Measurements from ENCODE around the gene FAM193A.
"Not testable (repeated sequence)": the region's sequence is repeated elsewhere in the genome, so short reads cannot be mapped to it uniquely, and the experiment has no call there.

FAM193A gene

GRCh38 chr4:2755821-2756690 is 219.6 kb downstream of the FAM193A start, which contains the start of gene TNIP2:
Gene TNIP2 (minus strand): TSS chr4:2756336. CDS start chr4:2756289, 47 bp downstream.
- DNase-seq = peak; percentile 51

- DNase-seq = no peak
Observed at GRCh38 chr4:2756691-2757350, 220.4 kb downstream of the FAM193A start.

- no peak for DNase-seq
Observed at GRCh38 chr4:2757426-2757825, 221.0 kb downstream of the FAM193A start.

- DNase-seq = peak; percentile 10
Observed at GRCh38 chr4:2761035-2761923, 224.8 kb downstream of the FAM193A start.

- DNase-seq = no peak
Observed at GRCh38 chr4:2762048-2762447, 225.6 kb downstream of the FAM193A start.

GRCh38 chr4:2762486-2763370 is 226.3 kb downstream of the FAM193A start:
- not testable (repeated sequence) for DNase-seq

GRCh38 chr4:2763511-2763967 is 227.1 kb downstream of the FAM193A start:
- no peak for DNase-seq

GRCh38 chr4:2765832-2766526 is 229.5 kb downstream of the FAM193A start:
- DNase-seq = no peak

GRCh38 chr4:2767046-2767704 is 230.7 kb downstream of the FAM193A start:
- no peak for DNase-seq

GRCh38 chr4:2767705-2768074 is 231.2 kb downstream of the FAM193A start:
- no peak for DNase-seq

GRCh38 chr4:2768124-2768523 is 231.7 kb downstream of the FAM193A start:
- DNase-seq = no peak

GRCh38 chr4:2768921-2769336 is 232.5 kb downstream of the FAM193A start:
- no peak for DNase-seq

- DNase-seq = no peak
Observed at GRCh38 chr4:2771264-2771663, 234.8 kb downstream of the FAM193A start.

- DNase-seq = not testable (repeated sequence)
Observed at GRCh38 chr4:2780643-2781042, 244.2 kb downstream of the FAM193A start.

GRCh38 chr4:2781911-2782310 is 245.5 kb downstream of the FAM193A start:
- DNase-seq = peak; percentile 11

All from NCI-H510A treated with DMSO at 0.1 percent for 48 hours (cell line).